A673 (cell line): ENCODE results near the gene FTO. TPM values are rescaled to one million over a fixed set of nuclear protein-coding genes. Genes with fewer than 3 reads are reported as not detected.

Source experiments
- BruUV-seq: library from RNA; stranded (reverse); fragments of 400-500 nt; replicated peaks from 2 replicates; lab custom pipeline; 2021; lab: Mats Ljungman, UMichigan
- CTCF ChIA-PET: fragments of 300-600 bp; sonication (Branson Sonifier 250); formaldehyde crosslinking; loops from one replicate; lab custom pipeline; 2022; ENCODE audit warnings: antibody characterized with exemption; lab: Charles Lee
- POLR2A ChIA-PET: fragments of 300-600 bp; sonication (Branson Sonifier 250); formaldehyde crosslinking; loops from one replicate; lab custom pipeline; 2022; ENCODE audit warnings: antibody characterized with exemption; ENCODE audit not compliant: low non-redundant PET; lab: Charles Lee
- DNase-seq: peaks from one replicate; pipeline ENCODE4 v3.0.0-alpha.2; 2015; ENCODE audit warnings: low spot score
- H3K27ac ChIP-seq: fragments of 200-600 bp; sonication (generic); 2 replicates; pipeline ENCODE4 v1.5.1; 2016; ENCODE audit warnings: mixed run types, low read depth, mild to moderate bottlenecking, mixed read lengths, antibody characterized with exemption, low read length; ENCODE audit not compliant: poor library complexity, severe bottlenecking
- H3K27me3 ChIP-seq: fragments of 200-600 bp; sonication (generic); replicated peaks from 2 replicates; pipeline ENCODE4 v1.6.1; 2017; ENCODE audit warnings: mixed run types, low read depth, mild to moderate bottlenecking, mixed read lengths, antibody characterized with exemption, low read length; ENCODE audit not compliant: insufficient read depth, poor library complexity
- H3K36me3 ChIP-seq: fragments of 200-600 bp; sonication (generic); 2 replicates; pipeline ENCODE4 v1.6.1; 2016; ENCODE audit warnings: mixed run types, mild to moderate bottlenecking, mixed read lengths, antibody characterized with exemption, low read length; ENCODE audit not compliant: insufficient read depth, poor library complexity, severe bottlenecking
- H3K4me1 ChIP-seq: fragments of 200-600 bp; sonication (generic); 2 replicates; pipeline ENCODE4 v1.6.1; 2017; ENCODE audit warnings: mixed run types, mild to moderate bottlenecking, mixed read lengths, antibody characterized with exemption, low read length; ENCODE audit not compliant: insufficient read depth, poor library complexity, severe bottlenecking
- H3K4me3 ChIP-seq: fragments of 200-600 bp; sonication (generic); 2 replicates; pipeline ENCODE4 v1.5.1; 2016; ENCODE audit warnings: low read depth, mixed run types, mild to moderate bottlenecking, mixed read lengths, low read length; ENCODE audit not compliant: poor library complexity, severe bottlenecking
- H3K9me3 ChIP-seq: fragments of 200-600 bp; sonication (generic); 2 replicates; pipeline ENCODE4 v1.6.1; 2016; ENCODE audit warnings: mixed run types, low read depth, mild to moderate bottlenecking, mixed read lengths, antibody characterized with exemption, low read length; ENCODE audit not compliant: poor library complexity, severe bottlenecking
- CTCF ChIP-seq: fragments of 300-800, 200-600 bp; sonication (generic); conservative IDR thresholded peaks from 2 replicates; pipeline ENCODE4 v1.5.1; 2017; ENCODE audit warnings: low read depth, mild to moderate bottlenecking, antibody characterized with exemption, low read length, moderate library complexity, mixed read lengths
- EZH2 ChIP-seq: fragments of 200-600 bp; sonication (generic); IDR thresholded peaks from 2 replicates; pipeline ENCODE4 v1.6.1; 2017; ENCODE audit warnings: borderline replicate concordance, low read depth, mild to moderate bottlenecking, mixed read lengths, antibody characterized with exemption, low read length; ENCODE audit not compliant: poor library complexity, severe bottlenecking
- intact Hi-C: fragments of 100-400 bp; cut with micrococcal nuclease; formaldehyde crosslinking; loops from one replicate; pipeline ENCODE4 v1.10.0; 2022; ENCODE audit not compliant: unreplicated experiment
- total RNA-seq: library from RNA; stranded (reverse); gene quantifications from 2 replicates; pipeline ENCODE4 v1.2.3, GENCODE V29; 2021

FTO gene
- total RNA-seq, 1 experiment from 2014 or later: 73.4 TPM

GRCh38 chr16:53792161-53792951 lies 88.4 kb downstream of the FTO start:
- no peaks in the 10 kb centered on the region for H3K36me3 ChIP-seq
- BruUV-seq: no TSS peak
- TF ChIP-seq CTCF: no peak
- no peak for TF ChIP-seq EZH2
- H3K27ac ChIP-seq: no peak overlapping the region
- no peak overlapping the region for H3K4me3 ChIP-seq
- ChIA-PET POLR2A (no interaction called here), CTCF (no interaction called here)
- intact Hi-C loops: no loop called here
- H3K27me3 ChIP-seq: no peaks in the 10 kb centered on the region
- DNase-seq: no peak
- H3K4me1 ChIP-seq: no peaks in the 10 kb centered on the region
- no peaks in the 10 kb centered on the region for H3K9me3 ChIP-seq

- ChIA-PET POLR2A (no interaction called here), CTCF (no interaction called here)
- DNase-seq: no peak
- H3K4me3 ChIP-seq: no peak overlapping the region
- TF ChIP-seq EZH2 (no peak), CTCF (no peak)
- intact Hi-C loops: no loop called here
- no peaks in the 10 kb centered on the region for H3K36me3 ChIP-seq
- H3K4me1 ChIP-seq: peaks cover 5% of the 10 kb centered on the region
- H3K9me3 ChIP-seq: no peaks in the 10 kb centered on the region
- H3K27me3 ChIP-seq: no peaks in the 10 kb centered on the region
- H3K27ac ChIP-seq: no peak overlapping the region
- BruUV-seq: no TSS peak
Measured at GRCh38 chr16:53803451-53803850, 99.5 kb downstream of the FTO start.

DNA sequence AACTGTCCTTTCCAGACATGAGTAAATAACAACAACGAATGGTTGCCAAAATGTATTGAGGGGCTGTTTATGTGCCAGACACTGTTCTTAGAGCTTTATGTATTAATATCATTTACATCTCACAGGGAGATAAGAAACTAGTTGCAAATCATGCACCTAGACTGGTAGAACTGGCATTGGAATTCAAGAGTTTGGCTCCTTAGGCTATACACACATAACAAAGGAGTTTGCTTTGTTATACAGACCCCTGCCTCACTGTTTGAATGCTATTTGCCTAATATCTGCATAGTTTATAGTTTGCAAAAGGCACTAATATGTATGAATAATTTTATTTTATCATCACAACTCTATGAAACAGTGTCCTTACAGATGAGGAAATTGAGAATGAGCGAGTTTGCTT lies 100.0 kb downstream of the FTO start:
- TF ChIP-seq EZH2: no peak
- no peak for TF ChIP-seq CTCF
- no peak overlapping the region for H3K27ac ChIP-seq
- intact Hi-C loops: no loop called here
- no peak for DNase-seq
- no peaks in the 10 kb centered on the region for H3K9me3 ChIP-seq
- no peaks in the 10 kb centered on the region for H3K27me3 ChIP-seq
- CTCF ChIA-PET: no interaction called here
- H3K4me1 ChIP-seq: peaks cover 9% of the 10 kb centered on the region
- POLR2A ChIA-PET: no interaction called here
- H3K36me3 ChIP-seq: no peaks in the 10 kb centered on the region
- no peak overlapping the region for H3K4me3 ChIP-seq
- BruUV-seq: no TSS peak
